GM12864 (cell line): ENCODE measurements around the gene RAB3IL1.
"Not testable (repeated sequence)": the region's sequence is repeated elsewhere in the genome, so short reads cannot be mapped to it uniquely, and the experiment has no call there.

Experiments used
- DNase-seq: peaks from one replicate; pipeline ENCODE4 v3.0.0-alpha.2; 2011; ENCODE audit warnings: low read depth
- H3K4me3 ChIP-seq: 2 replicates; pipeline ENCODE4 v1.5.1; 2011; ENCODE audit warnings: mild to moderate bottlenecking, low read depth, low read length, control low read depth
- CTCF ChIP-seq: IDR thresholded peaks from 2 replicates; pipeline ENCODE4 v1.5.1; 2011; ENCODE audit warnings: low read depth, mild to moderate bottlenecking, moderate library complexity, low read length, control low read depth, inconsistent platforms; ENCODE audit errors: missing control alignments

The RAB3IL1 gene

GRCh38 chr11:61917334-61918109, at the start of gene RAB3IL1:
TSS of gene RAB3IL1 (minus strand) at chr11:61917566. CDS start at chr11:61917367, 199 bp downstream.
- no peak for TF ChIP-seq CTCF
- DNase-seq, result no peak
- no peak within 1 kb of the TSS; the same call in 1 of the 2 replicates for H3K4me3 ChIP-seq

GRCh38 chr11:61966734-61967115, 49.4 kb upstream of the RAB3IL1 start:
- no peak for DNase-seq
- H3K4me3 ChIP-seq, result peak overlapping the region; percentile 80
- TF ChIP-seq CTCF, result no peak

GRCh38 chr11:61964666-61965271, 47.4 kb upstream of the RAB3IL1 start:
- DNase-seq, result not testable (repeated sequence)
- H3K4me3 ChIP-seq, result peak overlapping the region; percentile 80

GRCh38 chr11:61964058-61964665, 46.8 kb upstream of the RAB3IL1 start:
- DNase-seq, result no peak
- H3K4me3 ChIP-seq, result no peak overlapping the region
- TF ChIP-seq CTCF, result no peak

GRCh38 chr11:61963282-61964057, 46.1 kb upstream of the RAB3IL1 start:
- peak; percentile 49 for DNase-seq
- H3K4me3 ChIP-seq, result no peak overlapping the region

GRCh38 chr11:61963016-61963281, 45.6 kb upstream of the RAB3IL1 start:
- no peak for TF ChIP-seq CTCF
- no peak overlapping the region for H3K4me3 ChIP-seq
- DNase-seq, result no peak

More at GRCh38 chr11:61963282-61964057, 46.1 kb upstream of the RAB3IL1 start:
- no peak for TF ChIP-seq CTCF

- no peak for TF ChIP-seq CTCF
- no peak overlapping the region for H3K4me3 ChIP-seq
- no peak for DNase-seq
These were observed 45.0 kb upstream of the RAB3IL1 start for GRCh38 chr11:61962213-61963015.
